HG02970 (cell line): ENCODE results near the gene ADCY4.
"Not testable (repeated sequence)": the region's sequence is repeated elsewhere in the genome, so short reads cannot be mapped to it uniquely, and the experiment has no call there.

Experiments
- ATAC-seq: cut with Tn5 transposase; IDR thresholded peaks from one replicate; pipeline ENCODE4 v1.9.1; 2021; ENCODE audit warnings: mild to moderate bottlenecking, moderate library complexity, moderate number of reproducible peaks; ENCODE audit not compliant: unreplicated experiment, low FRiP score

ADCY4 gene

GRCh38 chr14:24340606-24341005 lies 5.7 kb upstream of the ADCY4 start:
- no peak for ATAC-seq

DNA sequence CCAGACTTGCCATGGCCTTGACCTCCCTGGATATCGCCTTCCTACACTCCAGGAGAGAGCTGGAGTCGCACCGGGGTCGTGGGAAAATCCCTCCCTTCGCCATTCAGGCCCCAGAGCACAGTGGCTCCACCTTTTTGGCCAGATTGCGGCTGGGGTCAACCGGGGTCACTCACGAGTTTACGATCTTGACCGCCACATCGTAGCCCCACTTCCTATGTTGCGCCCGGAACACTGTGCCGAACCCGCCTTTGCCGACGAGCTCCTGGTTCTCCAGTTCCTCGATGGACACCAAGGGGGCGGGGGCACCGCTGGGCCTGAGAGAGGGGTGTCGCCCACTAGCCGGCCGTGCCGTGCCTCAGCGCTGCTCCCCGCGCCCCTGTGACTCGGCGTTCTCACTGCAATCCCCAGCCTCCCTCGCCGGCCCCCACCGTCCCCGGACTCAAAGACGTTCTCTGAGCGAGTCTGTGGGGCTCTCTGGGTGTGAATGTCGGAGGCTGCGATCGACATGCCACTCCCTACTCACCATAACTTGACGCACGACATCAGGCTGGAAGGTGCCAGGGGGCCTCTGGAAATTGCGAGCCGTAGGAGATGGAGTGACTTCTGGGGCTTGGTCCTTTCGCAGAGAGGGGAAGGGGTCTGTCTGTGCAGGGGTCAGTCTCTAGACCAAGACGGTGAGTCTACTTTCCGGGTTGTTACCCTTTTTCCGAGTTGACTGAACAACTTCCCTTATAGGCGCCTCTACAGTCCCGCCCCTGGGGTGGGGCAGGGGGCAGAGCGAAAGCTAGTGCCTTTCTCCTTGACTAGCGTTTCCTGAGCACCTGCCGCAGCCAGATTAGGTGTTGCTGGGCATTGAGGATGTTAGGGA lies 4.6 kb upstream of the ADCY4 start, which contains the start of gene RIPK3:
RIPK3 (minus strand) TSS at position 708 of the 868 bp plus-strand sequence; CDS start at position 543, 165 bp downstream.
- no peak for ATAC-seq

GRCh38 chr14:24338843-24339242 lies 4.0 kb upstream of the ADCY4 start:
- ATAC-seq, result no peak

DNA sequence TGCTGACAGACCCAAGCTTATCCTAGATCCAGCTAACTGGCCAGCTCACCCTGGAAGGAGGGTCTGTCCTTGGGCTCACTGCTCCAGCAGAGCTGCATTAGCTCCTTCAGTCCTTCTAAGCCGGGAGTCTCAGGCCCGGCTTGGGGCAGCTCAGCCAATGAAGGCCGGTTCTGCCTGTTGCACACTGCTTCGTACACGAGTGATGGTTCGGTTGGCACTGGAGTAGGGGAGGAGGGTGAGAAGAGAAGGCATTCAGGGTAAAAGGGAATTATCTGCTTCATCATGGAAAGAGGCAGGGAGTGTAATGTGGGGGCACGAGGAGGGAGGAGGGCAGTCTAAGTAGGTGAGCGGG lies 2.9 kb upstream of the ADCY4 start:
- ATAC-seq, result no peak

DNA sequence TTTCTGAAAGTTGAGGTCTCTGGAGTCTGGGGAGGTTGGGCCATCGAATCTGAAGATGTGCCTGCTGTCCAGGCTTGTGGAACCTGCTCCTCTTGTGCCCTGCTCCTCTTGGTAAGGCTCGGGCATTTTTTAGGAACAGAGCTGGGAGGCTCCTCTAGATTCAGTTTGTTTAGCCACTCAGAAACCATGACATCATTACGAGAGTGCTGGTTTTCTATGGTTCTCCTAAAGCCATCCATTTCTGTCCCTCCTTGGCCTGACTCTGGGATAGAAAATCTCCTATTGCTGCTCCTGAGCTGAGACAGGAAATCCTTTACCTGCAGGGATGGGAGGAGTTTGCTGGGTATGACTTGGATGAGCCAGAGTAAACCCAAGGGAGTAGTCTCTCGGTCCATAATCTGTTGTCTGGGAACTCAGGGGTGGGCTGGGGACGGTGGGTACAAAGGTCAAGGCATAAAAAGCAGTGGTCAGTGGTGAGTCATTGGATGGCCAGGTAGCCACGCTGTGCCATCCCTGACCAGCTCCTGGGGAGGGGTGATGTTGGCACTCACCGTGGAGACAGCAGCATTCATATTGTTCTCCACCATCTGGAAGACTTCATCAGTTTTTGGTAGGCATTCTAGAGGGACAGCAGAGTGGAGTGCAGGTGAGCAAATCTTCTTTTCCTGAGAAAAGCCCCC lies 2.4 kb upstream of the ADCY4 start:
- ATAC-seq, result no peak

DNA sequence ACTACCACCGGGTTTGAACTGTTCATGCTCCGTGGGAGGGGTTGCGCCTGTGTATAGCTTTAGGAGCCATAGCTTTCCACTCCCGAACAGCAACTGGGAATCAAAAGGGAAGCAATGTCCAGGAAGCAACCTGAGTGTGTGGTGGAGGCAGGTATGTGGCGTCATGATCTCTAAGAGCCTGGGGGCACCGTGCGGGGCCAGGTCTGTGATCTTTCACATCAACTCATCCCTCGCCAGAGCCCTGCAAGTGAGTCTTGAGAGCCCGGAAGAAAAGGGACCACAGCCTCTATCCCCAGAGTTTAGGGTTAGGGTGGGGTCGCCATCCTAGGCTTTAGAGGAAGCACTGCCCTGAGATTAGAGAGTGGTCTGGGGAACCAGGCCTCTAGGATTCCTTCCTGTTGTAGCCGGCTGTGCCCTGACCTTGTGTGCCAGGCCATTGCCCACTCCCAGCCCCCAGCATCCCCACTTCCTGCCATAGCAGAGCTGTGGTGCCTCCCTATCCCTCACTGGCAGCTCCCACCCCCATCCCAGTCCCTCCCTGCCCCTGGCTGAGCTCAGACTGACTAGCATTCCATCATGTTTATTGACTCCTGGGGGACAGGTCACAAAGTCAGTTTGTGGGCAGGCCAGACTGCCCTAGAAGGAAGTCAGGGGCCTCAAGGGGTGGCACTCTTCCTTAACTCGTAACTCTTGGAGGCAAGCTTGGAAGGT lies 745 bp upstream of the ADCY4 start:
- no peak for ATAC-seq

DNA sequence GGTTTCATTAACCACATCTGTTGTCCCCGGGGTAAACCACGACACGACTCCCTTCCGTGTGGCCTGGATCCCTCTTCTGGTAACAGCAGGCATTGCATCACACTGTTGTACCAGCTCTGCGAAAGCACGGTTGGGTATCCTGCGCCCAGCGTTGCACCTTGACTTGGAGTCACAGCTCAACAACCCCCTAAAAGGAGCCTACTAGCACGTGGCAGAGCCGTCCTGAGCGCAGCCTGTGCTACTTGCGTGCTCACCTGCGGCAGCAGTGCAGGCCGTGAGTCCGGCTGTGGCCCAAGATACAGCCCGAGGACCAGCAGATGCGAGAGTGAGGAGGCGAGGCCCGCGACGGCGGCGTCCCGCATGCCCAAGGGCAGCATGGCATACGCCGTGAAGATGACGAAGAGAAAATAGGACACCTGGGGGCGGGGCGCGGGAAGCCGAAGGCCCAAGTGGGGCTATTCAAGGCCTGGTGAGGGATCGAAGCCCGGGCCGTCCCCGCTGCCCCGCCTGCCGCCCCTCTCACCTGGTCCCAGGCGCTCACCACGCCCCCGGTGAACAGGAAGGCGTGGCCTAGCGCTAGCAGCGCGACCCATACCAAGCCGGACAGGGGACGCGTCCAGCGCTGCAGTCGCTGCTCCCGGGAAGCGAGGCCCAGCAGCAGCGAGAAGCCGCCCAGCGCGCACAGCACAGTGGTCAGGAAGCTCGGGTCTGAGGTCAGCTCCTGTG lies 2.4 kb downstream of the ADCY4 start:
- ATAC-seq, result peak; percentile 51

DNA sequence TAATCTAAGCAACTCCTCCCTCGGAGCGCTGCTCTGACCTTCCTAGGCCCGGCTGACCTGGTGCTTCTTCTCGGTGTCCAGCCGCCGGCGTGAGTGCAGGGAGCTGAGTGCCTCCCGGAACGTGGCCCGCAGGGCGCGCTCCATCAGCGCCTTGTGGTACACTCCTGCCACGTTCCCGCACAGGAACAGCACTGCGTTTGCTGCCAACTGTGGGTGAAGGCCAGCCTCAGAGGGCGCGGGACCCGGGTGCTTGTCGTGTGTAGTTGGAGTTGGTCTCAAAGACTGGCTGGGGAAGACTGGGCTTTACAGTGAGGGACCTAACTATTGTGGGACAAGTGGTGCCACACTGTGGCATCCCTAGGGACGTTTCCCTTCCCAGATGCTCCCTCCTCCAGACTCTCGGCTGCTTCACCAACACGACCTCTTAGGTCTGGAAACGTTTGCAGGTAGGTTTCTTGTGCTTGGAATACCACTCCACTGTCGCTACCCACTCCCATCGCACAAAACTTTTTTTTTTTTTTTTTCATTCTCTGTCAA lies 3.1 kb downstream of the ADCY4 start:
- no peak for ATAC-seq

- ATAC-seq, result no peak
Observed at GRCh38 chr14:24330973-24331674, 3.7 kb downstream of the ADCY4 start.

DNA sequence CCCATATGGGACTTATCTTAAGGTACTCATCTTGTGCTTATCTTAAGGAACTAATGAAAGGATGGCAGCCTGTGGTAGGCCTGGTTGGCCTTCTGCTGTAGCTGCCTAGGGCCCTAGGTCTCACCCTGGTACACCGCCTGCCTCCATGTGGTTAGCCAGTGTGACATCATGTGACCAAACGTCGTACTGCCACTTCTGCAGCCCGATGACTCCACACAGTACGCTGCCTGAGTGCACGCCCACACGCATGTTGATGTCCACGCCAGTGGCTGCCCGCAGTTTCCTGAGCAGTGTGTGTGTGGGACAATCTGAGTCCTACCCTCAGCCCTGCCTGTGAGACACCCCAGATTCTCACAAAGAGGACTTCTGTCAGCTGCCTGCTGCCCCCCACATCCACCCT lies 5.1 kb downstream of the ADCY4 start:
- ATAC-seq, result no peak

- ATAC-seq, result no peak
Observed at GRCh38 chr14:24329073-24329663, 5.7 kb downstream of the ADCY4 start.

GRCh38 chr14:24327914-24328313 lies 7.0 kb downstream of the ADCY4 start:
- ATAC-seq, result not testable (repeated sequence)

DNA sequence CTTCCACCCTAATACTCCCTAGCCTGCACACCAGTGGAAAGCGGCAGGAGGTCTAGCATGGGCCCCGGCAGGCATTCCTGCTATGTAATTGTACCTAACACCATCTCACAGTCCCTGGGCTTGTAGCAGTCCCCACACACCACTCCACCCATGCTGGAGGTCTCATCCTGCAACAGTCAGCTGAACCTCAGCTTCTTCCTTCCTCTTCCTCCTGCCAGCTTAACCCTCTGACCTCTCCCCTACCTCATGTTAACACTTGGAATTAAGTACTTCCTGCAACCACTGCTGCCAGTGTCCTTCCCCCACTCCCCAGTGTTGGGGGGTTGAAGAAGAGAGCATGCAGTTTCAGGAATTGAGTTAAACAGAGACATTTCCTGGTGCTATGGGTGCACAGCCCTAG lies 7.6 kb downstream of the ADCY4 start:
- no peak for ATAC-seq

DNA sequence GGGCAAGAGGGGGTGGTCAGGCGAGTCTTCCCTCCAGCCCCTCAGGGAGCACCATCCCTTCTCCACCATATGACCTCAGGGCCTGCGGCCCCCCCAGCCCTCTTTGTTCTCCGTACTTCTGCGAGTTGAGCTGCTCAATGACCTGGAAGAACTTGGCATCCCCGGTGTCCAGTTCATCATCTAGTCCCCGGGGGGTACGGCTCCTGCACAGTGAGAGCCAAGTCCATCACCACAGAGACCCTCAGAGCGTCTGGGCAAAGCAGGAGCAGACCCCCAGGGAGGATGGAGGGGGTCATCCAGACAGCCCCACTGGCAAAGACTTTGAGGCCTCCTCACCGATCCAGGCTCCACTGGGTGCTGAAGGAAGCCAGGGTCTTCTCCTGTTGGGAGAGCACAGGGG lies 8.9 kb downstream of the ADCY4 start:
- ATAC-seq, result no peak

GRCh38 chr14:24325041-24325530 lies 9.8 kb downstream of the ADCY4 start:
- no peak for ATAC-seq

DNA sequence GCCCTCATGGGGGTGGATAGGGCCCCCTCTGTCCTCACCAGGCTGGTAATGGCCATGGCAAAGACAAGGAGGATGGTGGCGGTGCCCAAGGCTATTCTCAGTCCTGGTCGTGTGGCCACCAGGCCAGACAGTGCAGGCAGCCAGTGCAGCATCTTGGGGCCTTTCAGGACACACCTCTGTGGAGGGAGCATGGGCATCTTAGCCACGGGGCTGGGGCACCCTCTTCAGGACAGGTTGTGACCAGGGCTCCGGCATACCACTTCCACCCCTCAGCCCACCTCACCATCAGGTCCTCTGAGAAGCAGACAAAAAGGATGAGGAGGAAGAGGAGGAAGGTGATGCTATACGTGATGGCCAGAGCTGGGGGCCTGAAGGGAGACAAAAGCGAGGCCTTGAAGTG lies 10.8 kb downstream of the ADCY4 start:
- no peak for ATAC-seq

DNA sequence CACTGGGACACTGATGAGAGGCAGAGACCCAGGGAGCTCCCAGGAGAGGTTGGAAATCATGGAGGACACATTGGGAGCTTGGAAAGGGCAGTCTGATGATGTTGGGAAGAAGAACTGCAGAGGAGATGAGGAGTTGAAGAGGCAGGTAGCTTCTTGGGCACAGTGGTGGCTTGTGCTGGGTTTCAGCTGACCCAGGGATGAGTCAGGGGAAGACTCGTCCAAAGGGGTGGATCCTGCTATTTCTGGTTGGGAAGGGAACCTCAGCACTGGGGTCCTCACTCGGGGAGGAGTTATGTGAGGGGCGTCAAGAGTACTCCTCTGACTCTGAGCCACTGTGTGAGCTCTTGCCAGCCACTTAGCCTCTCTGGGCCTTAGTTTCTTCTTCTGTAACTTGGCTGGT lies 11.5 kb downstream of the ADCY4 start:
- no peak for ATAC-seq

GRCh38 chr14:24322672-24323071 lies 12.2 kb downstream of the ADCY4 start:
- ATAC-seq, result no peak
